GM12801 (cell line): Measurements from ENCODE around the gene ANXA5.

ENCODE experiments used
- TF ChIP-seq, protein P1 (sequence below): IDR thresholded peaks from one replicate; pipeline ENCODE4 v1.5.1; 2011; ENCODE audit warnings: control low read depth; ENCODE audit not compliant: insufficient read length; ENCODE audit errors: extremely low read depth

Gene ANXA5

GRCh38 chr4:121724671-121725070 lies 27.9 kb upstream of the ANXA5 start:
- TF ChIP-seq, protein P1, sequence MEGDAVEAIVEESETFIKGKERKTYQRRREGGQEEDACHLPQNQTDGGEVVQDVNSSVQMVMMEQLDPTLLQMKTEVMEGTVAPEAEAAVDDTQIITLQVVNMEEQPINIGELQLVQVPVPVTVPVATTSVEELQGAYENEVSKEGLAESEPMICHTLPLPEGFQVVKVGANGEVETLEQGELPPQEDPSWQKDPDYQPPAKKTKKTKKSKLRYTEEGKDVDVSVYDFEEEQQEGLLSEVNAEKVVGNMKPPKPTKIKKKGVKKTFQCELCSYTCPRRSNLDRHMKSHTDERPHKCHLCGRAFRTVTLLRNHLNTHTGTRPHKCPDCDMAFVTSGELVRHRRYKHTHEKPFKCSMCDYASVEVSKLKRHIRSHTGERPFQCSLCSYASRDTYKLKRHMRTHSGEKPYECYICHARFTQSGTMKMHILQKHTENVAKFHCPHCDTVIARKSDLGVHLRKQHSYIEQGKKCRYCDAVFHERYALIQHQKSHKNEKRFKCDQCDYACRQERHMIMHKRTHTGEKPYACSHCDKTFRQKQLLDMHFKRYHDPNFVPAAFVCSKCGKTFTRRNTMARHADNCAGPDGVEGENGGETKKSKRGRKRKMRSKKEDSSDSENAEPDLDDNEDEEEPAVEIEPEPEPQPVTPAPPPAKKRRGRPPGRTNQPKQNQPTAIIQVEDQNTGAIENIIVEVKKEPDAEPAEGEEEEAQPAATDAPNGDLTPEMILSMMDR: no peak

GRCh38 chr4:121721700-121722099 lies 24.9 kb upstream of the ANXA5 start:
- TF ChIP-seq, protein P1: no peak

GRCh38 chr4:121720109-121720508 lies 23.3 kb upstream of the ANXA5 start:
- TF ChIP-seq, protein P1: no peak

DNA sequence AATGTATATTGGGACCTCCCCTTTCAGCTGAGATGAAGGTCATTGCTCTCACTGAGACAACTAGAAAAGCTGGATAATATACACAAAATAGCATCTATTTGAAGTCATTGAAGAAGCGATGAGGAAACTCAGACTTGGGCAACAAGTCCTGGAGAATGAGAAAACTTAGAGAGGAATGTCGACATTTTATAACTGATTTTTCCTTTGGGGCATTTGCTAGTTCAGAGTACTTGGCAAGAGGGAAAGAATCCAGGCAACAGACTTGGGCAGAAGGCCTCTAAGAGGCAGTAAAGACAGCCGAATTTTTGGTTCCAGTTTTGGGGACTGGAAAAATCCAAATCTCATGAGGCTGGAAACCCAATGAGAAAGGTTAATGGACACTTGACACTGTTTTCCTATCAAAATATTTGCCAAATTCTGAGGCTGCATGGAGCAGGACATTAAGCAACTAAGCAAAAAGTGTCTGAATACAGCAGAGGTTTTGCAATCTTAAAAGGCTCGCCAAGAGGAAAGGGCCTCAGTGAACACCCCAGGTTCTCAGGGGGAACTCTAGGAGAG lies 21.0 kb upstream of the ANXA5 start:
- TF ChIP-seq, protein P1: no peak

- TF ChIP-seq, protein P1: no peak
Observed at GRCh38 chr4:121714548-121714947, 17.8 kb upstream of the ANXA5 start.

DNA sequence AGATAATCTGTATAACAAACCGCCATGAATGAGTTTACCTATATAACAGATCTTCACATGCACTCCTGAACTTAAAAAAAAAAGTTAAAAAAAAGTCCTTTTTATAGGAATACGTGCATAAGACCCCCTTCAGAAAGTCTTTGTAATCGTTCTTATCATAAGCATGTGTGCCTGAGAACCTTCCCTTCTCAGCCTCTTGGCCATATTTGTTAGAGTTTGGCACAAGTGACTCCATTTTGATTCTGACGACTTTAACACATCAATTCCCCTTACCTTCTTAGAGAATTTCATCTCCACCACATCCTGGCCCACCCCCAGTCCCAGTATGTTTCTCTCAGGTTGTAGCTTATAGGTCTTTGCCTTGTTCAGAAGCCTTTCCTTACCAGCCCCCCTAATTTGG lies 16.0 kb upstream of the ANXA5 start:
- TF ChIP-seq, protein P1: no peak

DNA sequence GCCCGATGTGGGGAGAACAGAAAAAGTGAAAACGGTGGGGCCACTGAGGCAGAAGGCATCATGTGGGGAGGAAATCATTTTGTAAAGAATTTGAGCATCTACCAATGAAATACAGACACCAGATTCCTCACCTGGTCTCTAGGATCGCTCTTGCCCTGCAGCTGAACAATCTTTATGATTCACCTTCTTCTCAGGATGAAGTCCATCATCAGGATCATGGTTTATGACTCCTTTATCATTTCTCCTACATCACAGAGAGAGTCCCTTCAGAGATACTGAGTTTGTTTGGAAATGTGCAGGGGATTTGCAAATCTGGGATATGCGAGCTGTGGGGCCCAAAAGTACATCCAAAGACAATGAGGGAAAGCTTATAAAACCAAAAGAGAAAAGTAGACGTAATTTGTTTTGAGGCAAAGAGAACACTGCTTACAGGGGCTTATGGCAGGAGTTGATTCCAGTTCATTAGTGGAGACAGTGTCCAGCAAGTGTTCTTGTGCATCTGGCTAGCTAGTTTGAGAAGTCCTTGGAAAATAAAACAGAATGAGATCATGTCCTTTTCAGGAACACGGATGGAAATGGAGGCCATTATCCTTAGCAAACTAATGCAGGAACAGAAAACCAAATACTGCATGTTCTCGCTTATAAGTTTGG lies 15.3 kb upstream of the ANXA5 start:
- TF ChIP-seq, protein P1: no peak
